Activated CD8-positive, alpha-beta memory T cell treated with anti-CD3 and anti-CD28 coated beads for 1 hour (primary cell): ENCODE results near the gene ALDH8A1.

ENCODE experiments used
- DNase-seq, 2 donors: peaks; one replicate each; pipeline ENCODE4 v3.0.0-alpha.2; 2020; ENCODE audit warnings: low read depth in 1 of 2; ENCODE audit errors: extremely low read depth in 1 of 2

ALDH8A1 gene, protein sequence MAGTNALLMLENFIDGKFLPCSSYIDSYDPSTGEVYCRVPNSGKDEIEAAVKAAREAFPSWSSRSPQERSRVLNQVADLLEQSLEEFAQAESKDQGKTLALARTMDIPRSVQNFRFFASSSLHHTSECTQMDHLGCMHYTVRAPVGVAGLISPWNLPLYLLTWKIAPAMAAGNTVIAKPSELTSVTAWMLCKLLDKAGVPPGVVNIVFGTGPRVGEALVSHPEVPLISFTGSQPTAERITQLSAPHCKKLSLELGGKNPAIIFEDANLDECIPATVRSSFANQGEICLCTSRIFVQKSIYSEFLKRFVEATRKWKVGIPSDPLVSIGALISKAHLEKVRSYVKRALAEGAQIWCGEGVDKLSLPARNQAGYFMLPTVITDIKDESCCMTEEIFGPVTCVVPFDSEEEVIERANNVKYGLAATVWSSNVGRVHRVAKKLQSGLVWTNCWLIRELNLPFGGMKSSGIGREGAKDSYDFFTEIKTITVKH

GRCh38 chr6:134949927-134950326 lies at the start of gene ALDH8A1:
TSS of gene ALDH8A1 (minus strand) at chr6:134950101. CDS start at chr6:134950053, 48 bp downstream.
- DNase-seq: no peak

- DNase-seq: no peak
Measured at GRCh38 chr6:134999107-134999506, 49.2 kb upstream of the ALDH8A1 start.

DNA sequence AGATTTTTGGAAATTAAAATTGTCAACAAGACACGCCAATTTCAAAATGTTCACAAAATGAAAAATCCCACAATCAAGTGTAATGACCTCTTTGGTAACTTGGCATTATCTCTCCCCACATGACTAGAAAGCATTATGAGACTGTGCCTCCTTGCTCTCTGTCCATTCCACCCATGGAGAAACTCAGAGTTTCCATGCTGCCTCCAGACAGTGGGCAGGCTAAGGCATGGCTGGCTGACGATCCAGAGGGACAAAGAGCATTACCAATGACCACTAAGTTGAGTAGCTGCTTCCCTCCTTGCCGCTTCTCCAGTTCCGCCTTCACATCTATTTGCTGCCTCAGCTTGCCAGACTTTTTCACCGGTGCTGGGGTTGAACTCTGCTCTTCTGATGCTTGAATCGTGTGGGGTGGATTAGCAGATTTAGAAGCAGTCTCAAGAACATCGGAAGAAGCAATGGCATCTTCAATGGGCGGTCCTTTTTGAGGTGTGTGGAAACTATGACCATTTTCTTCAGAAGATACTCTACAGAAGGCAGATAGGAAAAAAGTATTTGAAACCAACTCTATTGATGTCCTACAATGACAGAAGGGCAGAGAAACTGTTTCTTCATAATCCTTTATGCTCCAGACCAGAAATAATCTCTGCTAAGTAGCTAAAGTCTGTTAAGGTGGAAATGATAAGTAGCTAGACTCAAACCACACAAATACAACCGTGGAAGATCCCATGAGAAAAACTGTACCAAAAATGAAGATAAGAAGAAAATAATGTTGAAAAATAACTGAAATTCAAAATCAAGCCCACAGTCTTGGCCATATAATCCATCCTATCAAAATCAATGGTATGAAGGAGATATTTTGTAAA lies 47.5 kb upstream of the ALDH8A1 start:
- DNase-seq: no peak

DNA sequence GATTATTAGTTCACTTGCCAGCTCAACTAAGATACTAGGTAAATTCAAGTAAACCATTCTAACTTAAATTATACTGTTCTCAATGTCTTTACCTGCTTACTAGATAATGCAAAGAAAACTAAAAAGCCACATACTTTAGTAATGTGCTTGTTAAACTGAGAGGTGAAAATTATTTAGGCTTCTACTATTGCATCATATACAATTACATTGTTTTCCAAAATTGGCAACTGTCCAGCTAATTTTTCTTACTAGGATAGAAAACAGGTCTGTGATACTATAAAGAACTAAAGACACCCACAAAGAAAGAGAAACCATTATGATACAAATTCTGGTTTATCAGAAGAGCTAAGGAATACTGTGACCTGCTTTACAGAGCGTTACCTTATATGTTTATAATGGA lies 45.6 kb upstream of the ALDH8A1 start:
- no peak for DNase-seq

DNA sequence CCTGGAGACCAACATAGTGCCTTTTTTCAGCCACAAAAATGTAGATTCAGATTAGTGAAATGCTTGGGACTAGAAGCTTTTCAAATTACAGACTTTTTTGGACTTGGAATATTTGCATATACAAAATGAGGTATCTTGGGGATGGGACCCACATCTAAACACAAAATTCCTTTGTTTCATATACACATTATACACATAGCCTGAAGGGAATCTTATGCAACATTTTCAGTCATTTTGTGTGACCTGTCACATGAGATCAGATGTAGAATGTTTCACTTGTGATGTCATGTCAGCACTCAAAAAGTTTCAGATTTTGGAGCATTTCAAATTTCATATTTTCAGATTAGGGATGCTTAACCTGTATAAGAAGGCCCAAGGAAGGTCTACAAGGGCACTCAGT lies 44.5 kb upstream of the ALDH8A1 start:
- no peak for DNase-seq

DNA sequence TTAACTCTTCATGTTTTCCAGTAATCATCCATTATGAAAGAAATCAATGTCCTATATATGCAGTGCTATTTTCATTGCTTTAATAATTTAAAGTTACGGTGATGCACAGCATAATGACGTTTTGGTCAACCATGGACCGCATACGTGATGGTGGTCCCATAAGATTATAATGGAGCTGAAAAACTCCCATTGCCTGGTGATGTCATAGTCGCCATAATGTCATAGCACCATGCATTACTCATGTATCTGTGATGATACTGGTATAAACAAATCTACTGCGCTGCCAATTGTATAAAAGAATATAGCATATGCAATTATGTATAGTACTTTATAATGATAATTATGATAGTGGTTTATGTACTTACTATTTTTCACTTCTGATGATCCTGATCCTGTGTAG lies 42.3 kb upstream of the ALDH8A1 start:
- DNase-seq: no peak

- DNase-seq: no peak
Measured at GRCh38 chr6:134990262-134990661, 40.4 kb upstream of the ALDH8A1 start.

DNA sequence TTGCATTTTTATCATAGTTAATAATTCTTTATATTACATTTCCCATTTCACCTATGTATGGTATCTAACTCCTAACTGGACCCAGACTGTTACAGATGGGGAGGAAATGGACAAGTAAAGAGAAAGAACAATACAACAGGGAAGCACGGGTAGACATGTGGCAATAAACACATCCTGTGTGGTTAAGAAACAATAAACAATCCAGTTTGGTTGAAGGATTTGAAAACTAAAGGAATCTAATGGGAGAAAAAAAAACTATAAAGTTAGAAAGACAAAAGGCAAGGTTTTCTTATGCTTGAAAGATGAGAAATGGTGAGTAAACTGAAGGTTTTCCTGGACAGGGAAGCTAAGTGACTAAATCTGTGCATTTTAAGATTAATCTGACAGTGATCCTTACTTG lies 34.9 kb upstream of the ALDH8A1 start:
- DNase-seq: no peak

GRCh38 chr6:134983823-134984222 lies 33.9 kb upstream of the ALDH8A1 start:
- DNase-seq: no peak

GRCh38 chr6:134982161-134982560 lies 32.3 kb upstream of the ALDH8A1 start:
- DNase-seq: no peak

DNA sequence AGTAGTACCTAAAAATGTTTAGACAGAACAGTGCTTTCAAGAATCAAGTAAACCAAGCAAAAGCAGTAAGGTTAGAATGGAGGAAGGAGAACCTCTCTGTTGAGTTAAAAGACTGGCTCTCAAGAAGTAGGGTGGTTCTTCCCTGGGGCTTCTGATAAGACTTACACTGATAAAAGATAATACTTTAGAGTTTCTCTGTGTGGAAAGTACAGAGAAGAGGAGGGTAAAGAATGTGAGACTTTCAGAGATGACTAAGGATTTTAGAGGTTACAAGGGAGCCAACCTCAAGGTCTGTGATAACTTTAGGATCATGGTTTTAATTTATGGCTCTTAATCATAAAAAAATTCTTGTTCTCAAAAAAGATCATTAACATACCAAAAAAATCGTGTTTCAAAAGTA lies 30.9 kb upstream of the ALDH8A1 start:
- no peak for DNase-seq

DNA sequence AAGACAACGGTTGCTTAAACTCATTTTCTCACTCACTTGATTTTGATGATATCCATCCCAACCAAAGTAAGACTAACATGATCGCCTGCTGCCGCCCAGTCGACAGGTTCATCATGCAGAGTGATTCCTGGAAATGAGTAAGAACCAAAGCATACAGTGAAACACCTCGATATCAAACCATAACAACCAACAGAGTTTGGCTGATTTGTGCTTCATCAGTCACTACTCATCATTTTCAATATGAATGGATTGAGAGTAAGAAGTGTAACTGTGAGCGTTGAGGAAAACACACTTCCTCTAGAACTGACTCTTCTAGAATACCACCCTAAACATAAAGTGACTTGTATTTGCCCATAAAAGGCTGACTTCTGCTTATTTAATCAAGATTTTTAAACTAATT lies 29.2 kb upstream of the ALDH8A1 start:
- DNase-seq: no peak

GRCh38 chr6:134974370-134974769 lies 24.5 kb upstream of the ALDH8A1 start:
- DNase-seq: no peak

DNA sequence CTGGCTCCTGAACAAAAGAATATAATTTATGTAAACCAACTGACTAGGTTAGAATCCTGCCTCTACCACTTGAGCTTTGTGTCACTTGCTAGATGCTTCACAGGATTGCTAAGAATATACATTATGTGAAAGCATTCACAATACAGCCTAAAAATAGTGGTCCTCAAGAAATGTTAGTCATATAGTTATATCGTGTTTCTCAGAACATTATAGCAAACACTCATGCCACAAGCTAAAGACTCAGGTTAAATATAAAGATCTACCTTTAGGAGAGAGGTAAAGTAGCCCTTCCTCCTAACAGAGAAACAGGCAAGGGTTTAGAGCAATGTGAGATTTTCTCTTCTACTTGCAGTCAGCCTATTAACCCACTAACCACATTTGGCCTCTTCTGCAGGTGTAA lies 17.8 kb upstream of the ALDH8A1 start:
- no peak for DNase-seq

GRCh38 chr6:134964451-134965203 lies 14.7 kb upstream of the ALDH8A1 start:
- no peak for DNase-seq

DNA sequence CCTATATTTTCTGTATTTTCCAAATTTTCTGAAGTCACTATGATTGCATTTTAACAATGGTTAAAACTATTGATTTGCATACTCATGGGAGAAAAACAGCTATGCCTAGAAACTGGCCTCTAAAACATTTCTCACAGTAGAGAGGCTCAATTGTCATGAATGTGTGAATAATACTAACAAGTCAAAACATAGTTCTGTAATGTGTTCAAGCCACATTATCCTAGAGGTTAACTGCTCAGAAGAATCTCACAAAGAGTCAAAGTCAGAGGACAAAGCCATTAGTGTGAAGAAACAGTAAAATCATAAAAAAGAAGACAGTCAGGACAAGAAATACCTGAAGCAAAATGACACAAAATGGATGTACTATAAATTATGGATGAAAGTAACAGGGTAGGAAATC lies 12.5 kb upstream of the ALDH8A1 start:
- DNase-seq: no peak

DNA sequence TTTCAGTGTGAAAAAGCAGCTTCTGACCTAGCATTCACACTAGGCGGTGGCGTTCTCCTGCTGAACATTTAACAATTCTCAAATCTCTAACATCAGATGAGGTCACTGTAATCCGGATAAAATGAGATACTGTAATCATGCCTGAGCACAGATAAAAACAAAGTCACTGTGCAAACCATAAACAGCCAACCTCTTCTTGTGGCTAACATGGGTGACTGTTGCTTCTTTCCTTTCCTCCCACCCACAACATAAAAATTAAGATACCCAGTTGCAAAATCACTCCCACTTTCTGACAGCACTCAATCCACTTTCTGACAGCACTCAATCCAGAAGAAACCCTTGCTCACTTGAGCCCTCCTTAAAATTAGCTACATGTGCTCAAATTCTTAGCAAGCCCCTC lies 11.5 kb upstream of the ALDH8A1 start:
- DNase-seq: no peak

GRCh38 chr6:134959603-134960002 lies 9.7 kb upstream of the ALDH8A1 start:
- no peak for DNase-seq

DNA sequence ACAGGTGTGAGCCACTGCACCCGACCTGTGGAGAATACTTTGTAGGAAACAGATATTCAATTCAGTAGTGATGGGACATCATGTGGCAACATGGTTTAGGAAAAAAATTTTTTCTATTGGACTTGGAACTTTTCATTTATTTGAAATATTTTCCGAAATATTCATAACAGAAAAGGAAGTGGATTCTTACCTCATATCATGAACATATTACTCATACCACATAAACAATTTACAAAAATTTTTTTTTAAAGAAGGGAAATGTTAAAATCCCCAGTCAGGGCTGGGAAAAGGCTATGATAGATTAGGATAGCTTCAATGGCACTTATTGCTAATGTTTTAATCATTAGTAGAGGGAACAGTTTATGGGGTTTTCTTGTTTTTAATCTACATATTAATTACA lies 6.8 kb upstream of the ALDH8A1 start:
- DNase-seq: no peak

DNA sequence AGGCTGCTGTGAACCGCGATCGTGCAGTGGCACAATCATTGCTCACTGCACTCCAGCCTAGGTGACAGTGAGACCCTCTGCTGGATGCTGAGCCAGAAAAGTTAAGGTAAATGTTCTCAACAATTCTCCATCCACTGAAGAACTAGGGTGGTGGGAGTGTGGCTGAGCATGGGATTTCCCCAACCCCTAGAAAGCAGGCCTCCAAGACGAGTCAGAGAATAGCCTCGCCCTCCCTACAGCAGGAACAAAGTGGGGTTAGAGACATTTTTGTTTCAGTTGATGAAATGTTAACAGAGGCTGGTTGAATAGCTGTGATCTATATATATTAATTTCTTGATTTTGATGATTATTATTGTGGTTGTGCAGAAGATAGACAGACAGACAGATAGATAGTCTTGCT lies 6.1 kb upstream of the ALDH8A1 start:
- no peak for DNase-seq

DNA sequence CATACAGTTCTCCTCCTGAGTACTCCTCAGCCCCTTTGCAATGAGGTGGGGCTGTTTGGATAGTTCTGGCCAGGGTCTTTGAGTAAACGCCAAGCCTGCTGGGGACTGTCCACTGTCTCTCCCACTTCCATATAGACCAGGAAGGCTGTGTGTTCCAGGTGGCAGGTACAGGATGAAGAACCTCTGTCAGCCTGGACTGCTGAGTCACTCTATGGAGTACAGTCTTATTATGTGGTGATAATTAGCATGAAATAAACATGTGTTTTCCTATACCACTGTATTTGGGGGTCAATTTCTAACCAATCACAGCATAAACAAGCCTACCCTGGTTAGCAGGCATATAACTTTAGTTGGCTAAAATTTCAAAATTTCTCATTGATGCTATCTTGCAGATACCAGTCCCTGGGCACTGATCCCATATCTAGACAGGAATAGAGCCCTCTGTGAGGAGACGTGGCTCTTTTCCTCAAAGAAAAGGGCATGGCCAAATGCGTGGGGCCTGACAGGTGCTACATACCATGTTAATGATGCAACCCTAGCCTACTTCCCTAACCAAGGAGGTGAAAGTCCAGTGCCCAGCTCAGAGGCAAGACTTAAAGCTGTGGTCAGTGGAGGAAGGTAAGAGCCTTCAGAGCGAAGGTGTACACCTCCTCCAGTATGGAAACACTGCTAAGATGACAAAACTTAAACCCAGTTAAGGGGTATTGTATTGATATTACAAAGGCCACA lies 4.5 kb upstream of the ALDH8A1 start:
- no peak for DNase-seq
